Inflammatory macrophage treated with lipopolysaccharide for 4 hours (primary cell): Measurements from ENCODE around the gene BSPRY.
A peak's percentile ranks its signal among the peaks of the same experiment; 100 is the strongest.

Source experiments
- DNase-seq: peaks from one replicate; pipeline ENCODE4 v3.0.0-alpha.2; 2020

BSPRY gene

DNA sequence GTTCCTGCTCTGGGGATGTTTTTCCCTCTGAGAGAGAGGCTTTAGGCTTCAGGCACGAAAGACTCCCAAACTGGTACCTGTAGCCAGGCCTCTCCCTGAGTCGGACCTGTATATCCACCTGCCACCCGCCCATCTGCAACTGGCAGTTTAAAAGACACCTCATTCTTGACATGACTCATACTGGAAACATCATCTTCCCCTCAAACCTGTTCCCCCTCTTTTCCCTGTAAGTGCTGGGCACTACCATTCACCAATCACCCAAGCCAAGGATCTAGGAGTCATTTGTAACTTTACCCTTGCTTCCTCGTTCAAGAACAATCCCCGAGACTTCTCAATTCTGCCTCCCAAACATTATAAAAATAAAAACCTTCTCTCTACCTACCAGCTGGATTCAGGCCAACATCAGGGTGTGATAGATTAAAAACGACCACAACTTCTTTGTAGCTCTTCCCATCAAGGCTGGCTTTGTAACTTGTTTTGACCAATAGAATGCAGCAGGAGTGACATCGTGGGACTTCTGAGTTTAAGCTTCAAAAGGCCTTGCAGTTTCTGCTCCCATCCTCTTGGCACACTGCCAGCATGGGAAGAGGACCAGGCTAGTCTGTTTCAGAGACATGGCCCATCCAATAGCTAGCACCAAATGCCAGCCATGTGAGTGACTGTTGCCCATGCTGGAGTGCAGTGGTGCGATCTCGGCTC lies 7.5 kb upstream of the BSPRY start:
- no peak for DNase-seq

DNA sequence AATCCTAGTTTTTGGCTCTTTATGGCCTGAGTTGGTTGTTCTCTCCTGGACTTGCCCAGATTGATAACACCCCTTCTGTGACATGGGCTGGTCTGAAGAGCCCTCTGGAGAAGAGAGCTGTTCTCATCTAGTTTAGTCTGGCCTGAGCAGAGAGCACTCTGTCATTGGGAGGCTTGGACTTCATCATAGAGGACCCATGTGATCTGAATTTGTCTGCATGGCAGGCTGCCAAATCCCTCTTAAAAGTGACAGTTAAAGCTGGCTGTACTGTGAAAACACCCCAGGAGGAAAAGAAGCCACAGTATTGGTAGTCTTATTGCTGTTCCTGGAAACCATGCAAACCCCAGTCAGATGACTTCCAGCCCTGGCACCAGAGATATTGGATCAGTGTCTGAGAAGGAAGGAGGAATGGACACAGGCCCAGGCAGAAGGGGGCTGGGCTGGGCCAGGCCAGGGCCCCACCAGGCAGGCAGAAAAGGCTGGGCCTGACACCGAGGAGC lies 5.6 kb upstream of the BSPRY start:
- peak; percentile 37 for DNase-seq

DNA sequence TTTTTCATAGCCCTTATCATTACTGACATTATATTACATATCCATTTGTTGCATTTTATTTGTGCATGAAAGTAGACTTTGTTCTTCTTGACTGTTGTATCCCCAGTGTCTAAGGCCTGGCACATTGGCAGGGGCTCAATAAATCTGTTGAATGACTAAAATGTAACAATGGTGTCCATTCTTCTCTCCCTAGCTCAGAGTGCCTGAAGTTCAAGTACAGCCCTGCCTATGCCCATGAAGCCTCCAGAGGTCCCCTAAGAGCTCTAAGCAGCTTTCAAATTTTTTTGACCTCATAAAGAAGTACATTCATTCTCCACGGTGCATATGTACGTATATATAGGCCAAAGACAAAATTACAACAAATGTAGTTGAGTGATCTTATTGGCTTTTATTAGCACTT lies 4.2 kb upstream of the BSPRY start:
- no peak for DNase-seq

DNA sequence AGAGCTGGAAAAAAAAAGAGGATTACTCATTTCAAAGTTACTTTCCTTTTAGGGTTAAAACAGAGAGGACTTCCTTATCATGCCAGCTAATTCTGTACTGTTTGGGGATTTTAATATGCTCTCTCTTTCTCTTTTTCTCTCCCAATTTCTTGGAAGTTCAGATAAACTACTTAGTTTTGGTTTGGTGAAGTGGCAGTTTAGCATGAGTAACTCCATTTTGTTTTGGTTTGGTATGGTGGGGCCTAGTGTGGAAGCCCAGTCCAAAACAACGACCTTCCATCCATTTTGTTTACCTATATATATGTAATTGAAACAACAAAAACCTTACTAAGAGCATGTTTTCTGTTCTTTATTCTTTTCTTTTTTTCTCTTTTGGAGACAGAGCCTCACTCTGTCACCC lies 3.7 kb upstream of the BSPRY start:
- DNase-seq: no peak

DNA sequence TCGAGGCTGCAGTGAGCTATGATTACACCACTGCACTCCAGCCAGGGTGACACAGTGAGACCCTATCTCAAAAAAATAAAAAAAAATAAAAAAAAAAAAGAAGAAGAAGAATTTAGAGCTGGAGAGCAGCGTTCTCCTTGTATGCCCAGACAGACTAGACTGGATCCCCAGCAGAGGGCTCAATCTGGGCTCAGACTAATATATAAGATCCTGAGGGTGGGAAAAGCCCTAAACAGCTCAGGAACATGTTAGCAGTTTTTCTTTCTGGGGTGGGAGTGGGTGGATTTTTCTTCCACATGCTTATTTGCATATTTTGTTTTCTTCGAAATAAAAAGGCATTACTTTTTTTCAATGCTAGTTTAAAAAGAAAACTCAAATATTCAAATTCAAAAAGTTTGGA lies 904 bp upstream of the BSPRY start:
- no peak for DNase-seq

DNA sequence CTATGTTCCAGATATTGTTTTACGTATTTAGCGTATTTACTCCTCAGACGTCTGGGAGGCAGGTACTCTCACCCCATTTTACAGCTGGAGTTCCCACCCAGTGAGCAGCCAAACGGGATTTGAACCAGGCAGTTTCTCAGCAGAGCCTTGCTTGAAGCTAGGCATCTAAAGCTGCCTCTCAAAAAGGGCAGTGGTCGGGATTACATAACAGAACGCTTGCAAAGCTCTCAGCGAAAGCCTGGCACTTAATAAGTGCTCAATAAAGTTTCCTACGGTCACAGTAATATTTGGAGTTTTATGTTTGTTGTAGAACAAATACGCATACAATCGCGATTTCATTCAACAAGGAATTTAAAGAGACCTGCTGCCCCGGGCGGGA lies 286 bp upstream of the BSPRY start:
- DNase-seq: no peak

DNA sequence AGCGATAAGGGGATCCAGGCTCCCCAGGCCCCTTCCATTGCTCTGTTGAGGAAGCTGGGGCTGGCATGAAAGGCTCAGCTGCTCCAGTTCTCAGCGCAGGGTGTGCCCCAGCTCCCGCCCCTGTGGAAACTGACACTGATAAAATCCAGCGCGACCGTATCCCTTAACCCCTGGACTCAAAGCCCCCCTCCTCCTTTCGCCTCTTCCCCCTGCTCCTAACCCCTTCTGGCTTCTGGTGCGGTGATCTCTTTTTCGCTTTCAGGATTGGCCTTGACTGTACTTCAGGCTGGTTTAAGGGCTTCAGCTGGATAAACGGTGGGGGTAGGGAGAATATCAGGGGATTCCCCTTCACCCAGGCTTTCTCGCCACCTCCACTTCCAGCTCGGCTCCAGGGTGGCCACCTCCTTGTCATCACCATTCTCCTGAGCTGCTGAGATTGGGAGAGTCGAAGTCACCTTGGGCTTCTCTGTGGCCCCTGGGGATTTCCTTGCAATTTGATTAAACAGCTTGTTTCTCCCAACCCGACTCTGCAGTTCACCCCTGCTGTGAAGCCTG lies 843 bp downstream of the BSPRY start:
- no peak for DNase-seq

DNA sequence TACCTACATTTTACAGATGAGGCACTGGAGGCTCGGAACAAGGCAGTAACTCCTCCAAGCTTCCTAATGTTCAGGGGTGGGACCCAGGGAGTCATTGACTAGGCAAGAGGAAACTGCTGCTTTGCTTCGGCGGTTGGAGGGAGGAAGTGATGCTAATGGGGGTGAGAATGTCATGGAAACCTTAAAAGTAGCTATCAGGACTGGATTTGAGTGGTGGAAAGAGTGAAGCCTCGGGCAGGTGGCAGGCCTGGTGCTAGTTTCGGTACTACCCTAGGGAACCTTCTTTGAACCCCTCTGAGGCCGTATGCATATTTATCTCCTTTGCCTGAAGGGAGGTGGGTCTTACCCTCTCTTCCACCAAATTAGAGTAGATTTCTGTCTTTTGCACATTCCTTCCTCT lies 1.6 kb downstream of the BSPRY start:
- peak; percentile 48 for DNase-seq

DNA sequence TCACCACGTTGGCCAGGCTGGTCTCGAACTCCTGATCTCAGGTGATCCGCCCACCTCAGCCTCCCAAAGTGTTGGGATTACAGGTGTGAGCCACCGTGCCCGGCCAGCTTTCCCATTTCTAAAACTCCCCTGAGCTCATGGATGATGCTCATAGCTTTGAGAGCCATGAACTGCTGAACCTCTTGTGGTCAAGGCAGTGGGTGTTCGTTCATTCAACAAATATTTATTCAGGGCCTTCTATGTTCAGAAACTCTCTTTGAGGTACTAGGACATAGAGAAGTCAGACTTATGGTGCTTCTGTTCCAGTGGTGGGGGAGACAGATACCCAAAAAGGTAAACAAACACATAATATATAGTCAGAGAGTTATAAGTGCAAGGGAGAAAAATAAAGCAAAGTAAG lies 2.7 kb downstream of the BSPRY start:
- no peak for DNase-seq

DNA sequence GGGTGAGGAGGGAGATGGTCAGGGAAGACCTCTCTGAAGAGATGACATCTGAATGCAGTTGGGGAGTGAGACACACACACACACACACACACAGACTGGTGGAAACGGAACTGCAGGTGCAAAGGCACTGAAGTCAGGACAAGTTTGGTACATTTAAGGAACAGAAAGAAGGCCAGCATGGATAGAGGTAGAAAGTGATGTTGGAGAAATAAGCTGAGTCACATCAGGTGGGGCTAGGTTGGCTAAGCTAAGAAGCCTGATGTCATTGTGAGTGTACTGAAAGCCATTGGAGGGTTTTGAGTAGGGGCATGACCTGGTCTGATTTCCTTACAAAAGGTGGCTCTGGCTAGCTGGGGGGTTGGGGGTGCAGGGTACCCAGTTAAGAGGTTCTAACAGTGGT lies 3.1 kb downstream of the BSPRY start:
- DNase-seq: no peak

DNA sequence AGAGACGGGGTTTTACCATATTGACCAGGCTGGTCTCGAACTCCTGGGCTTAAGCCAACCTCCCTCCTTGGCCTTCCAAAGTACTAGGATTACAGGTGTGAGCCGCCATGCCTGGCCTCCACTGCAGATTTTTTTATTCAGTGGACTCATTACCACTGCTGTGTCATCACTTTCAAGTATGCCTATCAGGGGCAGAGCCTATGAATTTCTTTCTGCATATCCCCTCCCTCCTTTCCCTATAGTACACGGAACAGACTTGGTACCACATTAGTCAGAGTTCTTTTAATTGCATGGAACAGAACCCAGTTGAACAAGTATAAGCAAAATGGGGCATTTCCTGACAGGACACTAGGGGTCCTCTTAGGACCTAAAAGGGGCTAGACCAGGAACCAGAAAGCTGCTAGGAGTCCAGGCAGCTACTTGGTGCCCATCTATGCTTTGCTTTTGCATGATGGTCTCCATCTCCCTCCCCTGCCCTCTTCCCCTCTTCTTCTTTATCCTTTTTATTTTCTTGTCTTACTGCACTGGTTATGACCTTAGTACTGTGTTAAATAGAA lies 5.8 kb downstream of the BSPRY start:
- no peak for DNase-seq

DNA sequence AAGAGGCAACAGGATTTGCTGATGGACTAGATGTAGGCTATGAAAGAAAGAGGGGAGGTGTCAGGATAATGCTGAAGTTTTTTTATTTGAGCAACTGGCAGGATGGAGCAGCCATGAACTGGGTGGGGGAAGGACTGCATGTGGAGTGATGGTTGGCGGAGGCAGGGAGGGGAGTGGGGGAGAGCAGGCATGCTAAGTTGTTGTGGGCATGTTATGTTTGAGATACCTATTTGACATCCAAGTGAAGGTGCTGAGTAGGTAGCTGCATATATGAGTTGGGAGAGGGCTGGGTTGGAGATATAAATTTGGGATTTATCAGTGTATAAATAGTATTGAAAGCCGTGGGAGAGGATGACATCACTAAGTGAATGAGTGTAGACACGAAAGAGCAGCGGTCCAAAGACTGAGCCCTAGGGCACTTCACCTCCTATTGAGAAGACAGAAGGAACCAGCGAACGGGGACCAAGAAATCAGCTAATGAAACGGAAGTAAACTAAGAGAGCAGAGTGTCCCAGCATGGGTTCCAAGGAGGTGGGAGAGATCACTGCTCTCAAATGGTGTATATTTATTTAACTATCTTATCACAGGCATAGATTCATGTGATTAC lies 7.4 kb downstream of the BSPRY start:
- no peak for DNase-seq

DNA sequence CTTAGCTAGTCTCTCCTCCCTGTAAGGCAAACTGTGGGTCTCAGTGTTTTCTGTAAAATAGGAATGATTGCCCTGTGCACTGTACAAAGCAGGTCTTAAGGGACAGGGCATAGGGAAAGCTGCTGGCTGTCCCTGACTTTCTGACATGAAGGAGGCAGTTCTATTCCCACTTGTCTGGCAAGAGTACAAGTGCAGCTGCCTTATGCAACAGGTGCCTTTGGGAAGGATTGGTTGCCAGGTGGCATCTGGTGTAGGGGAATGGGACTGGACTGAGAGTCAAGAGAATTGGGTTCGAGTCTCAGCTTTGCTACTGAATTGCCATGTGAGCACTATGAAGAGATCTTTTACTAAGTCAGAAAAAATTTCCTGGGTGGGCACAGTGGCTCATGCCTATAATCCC lies 10.0 kb downstream of the BSPRY start:
- DNase-seq: no peak

DNA sequence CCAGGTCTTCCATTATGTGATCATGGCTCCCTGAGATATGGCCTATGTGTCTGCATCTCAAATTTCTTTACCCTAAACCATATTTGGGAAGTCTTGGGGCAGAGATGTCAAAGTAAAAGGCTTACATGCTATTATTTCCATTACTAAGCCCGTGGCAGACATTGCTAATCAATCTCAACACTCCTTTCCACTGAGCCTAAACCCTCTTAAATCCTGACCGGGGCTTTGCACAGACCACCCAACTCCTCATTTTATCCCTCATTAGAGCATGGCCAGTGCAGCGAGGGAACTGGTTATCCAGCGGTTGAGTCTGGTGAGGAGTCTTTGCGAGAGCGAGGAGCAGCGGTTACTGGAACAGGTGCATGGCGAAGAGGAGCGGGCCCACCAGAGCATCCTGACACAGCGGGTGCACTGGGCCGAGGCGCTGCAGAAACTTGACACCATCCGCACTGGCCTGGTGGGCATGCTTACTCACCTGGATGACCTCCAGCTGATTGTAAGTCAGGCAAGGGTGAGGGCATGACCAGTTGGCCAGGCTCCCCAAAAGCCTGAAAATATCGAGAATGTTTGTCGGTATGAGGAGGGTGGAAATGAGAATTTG lies 11.0 kb downstream of the BSPRY start:
- DNase-seq: no peak

DNA sequence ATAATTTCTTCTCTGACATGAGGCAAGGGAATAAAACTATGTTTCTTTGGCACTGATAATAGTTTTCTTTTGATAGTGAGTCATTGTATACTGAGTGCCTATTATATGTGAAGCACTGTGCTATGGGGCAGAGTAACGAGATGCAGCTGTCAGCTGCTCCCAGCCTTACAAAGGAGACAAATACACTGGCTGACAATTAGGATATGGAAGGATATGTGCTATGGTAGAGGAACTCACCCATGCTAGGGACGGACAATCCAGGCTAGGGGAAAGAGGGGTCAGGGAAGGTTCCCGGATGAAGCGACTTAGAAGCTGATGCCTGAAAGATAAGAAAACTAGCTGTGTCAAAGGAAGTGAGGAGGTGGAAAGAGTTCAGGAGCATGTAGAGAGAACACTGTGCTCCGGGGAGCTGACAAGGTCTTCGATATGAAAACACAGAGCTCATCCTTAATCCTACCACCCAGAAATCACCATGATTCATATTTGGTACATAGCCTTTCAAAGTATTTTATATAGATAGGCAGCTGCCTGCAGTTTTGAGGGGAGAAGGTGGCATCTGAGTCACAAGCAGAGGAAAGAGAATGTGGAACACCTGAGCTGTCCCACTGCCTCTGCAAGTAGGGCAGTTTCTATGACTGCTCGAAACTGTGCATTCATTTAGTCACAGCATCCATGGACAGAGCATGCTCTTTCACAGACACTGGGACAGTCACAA lies 12.1 kb downstream of the BSPRY start:
- no peak for DNase-seq

DNA sequence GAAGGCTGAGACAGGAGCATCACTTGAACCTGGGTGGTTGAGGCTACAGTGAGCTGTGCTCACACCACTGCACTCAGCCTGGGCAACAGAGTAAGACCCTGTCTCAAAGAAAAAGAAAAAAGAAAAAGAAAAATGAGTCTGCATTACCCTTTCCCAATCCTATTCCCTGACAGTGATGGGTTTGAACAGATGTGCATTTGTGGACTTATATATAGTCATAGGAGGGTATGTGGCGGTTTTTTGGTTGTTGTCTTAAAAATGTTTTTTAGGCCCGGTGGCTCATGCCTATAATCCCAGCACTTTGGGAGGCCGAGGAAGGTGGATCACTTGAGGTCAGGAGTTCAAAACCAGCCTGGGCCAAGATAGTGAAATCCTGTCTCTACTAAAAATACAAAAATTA lies 14.0 kb downstream of the BSPRY start:
- no peak for DNase-seq

DNA sequence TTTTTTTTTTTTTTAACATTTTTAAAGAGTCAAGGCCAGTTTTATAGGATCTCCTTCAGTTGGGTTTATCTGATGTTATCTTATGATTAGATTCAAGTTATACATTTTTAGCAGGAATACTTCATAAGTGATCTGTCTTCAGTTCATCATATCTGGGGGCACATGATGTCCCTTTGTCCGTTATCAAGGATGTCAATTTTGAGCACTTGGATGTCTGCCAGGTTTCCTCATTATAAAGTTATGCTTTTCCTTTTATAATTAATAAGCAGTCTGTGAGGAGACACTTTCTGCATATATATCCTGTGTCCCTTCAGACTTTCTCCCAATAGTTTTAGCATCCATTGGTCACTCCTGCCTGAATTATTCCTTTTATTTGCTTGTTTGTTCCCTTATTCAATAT lies 15.6 kb downstream of the BSPRY start:
- DNase-seq: no peak

DNA sequence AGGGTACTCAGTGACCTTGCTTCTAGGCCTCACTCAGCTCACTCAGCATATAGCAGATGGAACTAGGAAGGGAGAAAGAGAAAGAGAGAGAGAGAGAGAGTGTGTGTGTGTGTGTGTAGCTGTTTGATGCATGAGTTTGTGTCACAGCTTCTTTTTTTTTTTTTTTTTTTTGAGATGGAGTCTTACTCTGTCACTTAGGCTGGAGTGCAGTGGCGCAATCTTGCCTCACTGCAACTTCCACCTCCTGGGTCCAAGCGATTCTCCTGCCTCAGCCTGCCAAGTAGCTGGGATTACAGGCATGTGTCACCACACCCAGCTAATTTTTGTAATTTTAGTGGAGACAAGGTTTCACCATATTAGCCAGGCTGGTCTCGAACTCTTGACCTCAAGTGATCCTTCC lies 16.3 kb downstream of the BSPRY start:
- peak; percentile 54 for DNase-seq

DNA sequence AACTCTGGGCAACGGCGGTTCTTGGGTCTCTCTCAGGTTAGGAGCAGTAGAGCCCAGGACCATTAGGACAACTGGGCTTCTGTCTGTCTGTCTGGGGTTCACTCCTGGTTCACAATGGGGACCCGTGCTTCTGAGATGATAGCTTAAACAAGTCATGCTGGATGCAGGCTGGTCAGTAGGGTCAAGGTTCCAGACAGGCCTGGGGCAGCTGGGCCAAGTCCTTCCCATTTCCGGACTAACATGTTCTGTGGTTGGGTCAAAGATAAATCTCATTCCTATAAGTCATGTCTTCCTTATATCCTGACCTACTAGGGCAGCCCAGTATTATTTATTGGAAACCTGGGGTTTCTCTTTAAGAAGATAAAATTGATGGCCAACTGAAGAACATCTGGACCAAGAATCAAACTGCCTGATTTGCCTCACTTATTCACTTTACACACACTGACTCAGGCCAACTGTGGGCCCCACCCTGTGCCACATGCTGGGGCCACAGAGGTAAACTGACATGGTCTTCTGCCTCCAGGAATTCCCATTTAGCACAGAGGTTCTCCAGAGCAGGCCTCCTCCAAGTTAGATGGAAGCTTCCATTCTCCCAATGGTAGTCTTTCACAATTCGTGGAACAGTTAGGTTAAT lies 19.1 kb downstream of the BSPRY start:
- DNase-seq: no peak

DNA sequence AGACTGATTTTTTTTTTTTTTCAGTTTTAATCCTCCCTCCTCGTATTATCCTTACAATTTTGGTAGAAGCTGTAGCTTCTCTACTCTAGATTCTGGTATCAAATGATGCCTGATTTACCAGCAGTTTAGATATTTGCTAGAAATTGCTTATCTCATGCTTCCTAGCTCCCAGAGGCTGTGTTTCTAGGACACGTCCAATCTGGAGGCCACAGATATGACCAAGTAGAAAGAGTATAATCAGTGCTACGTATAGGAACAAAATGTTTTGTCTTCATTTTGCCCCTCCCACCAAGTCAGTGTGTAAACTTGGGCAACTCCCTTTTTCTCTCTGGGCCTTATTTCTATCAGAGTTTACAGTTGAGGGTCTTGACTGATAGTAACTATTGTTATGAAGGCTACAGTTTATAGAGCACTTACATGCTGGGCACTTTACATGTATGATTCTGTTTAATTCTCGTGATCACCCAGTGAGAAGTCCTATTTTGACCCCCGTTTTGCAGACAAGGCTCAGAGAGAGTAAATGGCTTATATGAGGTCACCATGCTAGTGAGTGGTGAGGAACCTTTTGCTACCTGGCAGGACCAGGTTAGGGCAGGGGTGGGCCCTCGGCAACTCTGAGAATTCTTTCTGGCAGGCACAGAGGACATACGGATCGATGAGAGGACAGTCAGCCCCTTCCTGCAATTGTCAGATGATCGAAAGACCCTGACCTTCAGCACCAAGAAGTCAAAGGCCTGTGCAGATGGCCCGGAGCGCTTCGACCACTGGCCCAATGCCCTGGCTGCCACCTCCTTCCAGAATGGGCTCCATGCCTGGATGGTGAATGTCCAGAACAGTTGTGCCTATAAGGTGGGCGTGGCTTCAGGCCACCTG lies 19.9 kb downstream of the BSPRY start:
- DNase-seq: no peak

DNA sequence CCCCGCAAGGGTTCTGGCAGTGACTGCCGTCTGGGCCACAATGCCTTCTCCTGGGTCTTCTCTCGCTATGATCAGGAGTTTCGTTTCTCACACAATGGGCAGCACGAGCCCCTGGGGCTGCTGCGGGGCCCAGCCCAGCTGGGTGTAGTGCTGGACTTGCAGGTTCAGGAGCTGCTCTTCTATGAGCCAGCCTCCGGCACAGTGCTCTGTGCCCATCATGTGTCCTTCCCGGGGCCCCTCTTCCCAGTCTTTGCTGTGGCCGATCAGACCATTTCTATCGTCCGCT lies 20.5 kb downstream of the BSPRY start:
- DNase-seq: no peak

DNA sequence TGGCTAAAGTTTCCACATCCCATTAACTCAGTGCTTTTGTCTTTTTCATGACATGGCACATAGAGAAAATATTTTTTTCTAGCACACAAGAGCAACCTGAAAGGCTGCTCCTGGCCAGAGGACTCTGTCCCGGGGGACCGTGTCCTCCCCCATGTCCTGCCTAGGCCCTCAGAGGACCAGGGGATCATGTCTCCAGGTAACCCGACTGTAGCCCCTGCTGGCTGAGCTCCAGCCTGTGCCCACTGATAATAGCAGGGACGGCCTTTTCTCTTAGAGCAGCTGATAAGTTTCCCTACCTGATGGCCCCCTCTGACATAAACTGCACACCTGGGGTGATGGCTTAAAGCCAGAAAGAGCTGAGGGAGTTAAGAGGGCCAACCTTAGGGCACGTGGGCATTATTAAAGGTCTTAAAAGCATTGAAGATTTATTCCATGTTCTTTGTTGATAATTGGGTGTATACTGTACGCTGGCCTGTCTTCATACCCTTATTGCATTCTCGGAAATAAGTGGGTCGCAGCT lies 21.5 kb downstream of the BSPRY start:
- no peak for DNase-seq
